Retinal pigment epithelial cell (primary cell): ENCODE data around the gene PGAP6.

Source experiments
- DNase-seq: peaks from one replicate; pipeline ENCODE4 v3.0.0-alpha.2; 2010; ENCODE audit warnings: low read depth
- H3K4me3 ChIP-seq: 2 replicates; pipeline ENCODE4 v1.5.1; 2011; ENCODE audit warnings: mild to moderate bottlenecking, low read length, control low read depth, moderate library complexity
- TF ChIP-seq, protein P1 (sequence below): conservative IDR thresholded peaks from 2 replicates; pipeline ENCODE4 v1.5.1; 2011; ENCODE audit warnings: low read depth, low read length, control low read depth, inconsistent platforms

Gene PGAP6

DNA sequence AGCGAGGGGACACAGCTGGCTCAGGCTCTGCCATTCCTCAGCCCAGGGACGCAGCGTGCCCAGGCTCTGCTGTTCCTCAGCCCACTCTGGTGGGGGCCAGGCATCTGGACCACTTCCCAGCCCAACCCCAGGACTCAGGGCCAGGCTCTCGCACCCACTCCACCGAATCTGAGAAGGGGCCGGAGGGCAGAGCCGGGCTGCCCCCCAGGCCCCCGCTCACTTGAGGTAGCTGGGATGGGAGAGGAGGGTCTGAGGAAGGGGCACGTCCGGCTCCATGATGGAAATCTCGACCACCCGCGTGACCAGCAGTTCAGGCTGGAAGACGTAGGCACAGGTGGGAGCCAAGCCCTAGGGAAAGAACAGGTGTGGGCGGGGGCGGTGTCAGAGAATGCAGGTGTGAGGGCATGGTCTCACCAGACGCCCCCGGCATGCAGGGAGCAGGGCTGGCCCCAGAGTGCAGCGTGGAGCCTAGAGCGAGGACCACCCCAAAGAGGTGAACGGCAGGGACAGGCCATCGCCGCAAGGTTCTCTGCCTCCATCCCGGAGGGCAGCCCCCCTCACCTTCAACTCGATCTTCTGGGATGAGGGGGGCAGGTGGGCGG lies 4.9 kb downstream of the PGAP6 start:
- DNase-seq, result no peak
- TF ChIP-seq, protein P1, sequence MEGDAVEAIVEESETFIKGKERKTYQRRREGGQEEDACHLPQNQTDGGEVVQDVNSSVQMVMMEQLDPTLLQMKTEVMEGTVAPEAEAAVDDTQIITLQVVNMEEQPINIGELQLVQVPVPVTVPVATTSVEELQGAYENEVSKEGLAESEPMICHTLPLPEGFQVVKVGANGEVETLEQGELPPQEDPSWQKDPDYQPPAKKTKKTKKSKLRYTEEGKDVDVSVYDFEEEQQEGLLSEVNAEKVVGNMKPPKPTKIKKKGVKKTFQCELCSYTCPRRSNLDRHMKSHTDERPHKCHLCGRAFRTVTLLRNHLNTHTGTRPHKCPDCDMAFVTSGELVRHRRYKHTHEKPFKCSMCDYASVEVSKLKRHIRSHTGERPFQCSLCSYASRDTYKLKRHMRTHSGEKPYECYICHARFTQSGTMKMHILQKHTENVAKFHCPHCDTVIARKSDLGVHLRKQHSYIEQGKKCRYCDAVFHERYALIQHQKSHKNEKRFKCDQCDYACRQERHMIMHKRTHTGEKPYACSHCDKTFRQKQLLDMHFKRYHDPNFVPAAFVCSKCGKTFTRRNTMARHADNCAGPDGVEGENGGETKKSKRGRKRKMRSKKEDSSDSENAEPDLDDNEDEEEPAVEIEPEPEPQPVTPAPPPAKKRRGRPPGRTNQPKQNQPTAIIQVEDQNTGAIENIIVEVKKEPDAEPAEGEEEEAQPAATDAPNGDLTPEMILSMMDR, result no peak
- H3K4me3 ChIP-seq, result no peak overlapping the region

GRCh38 chr16:375927-376816 lies 5.6 kb downstream of the PGAP6 start:
- no peak for DNase-seq
- no peak overlapping the region for H3K4me3 ChIP-seq
- TF ChIP-seq, protein P1, result no peak

GRCh38 chr16:375212-375611 lies 6.6 kb downstream of the PGAP6 start:
- H3K4me3 ChIP-seq, result no peak overlapping the region
- no peak for DNase-seq
- TF ChIP-seq, protein P1, result no peak

DNA sequence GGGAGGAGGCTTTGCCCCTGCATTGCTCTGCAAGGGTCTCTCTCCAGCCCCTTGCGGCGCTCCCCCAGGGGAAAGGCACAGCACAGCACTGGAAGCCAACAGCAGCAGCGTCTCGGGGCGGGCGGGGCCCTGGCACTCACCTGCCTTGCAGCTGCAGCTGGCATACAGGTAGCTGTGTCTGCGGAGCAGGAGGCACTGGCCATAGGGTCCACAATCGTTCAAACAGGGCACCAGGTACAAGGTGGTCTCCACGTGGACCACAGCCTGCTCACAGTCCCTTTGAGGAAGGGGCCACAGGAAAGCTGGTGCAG lies 7.2 kb downstream of the PGAP6 start:
- no peak overlapping the region for H3K4me3 ChIP-seq
- TF ChIP-seq, protein P1, result no peak
- DNase-seq, result no peak

DNA sequence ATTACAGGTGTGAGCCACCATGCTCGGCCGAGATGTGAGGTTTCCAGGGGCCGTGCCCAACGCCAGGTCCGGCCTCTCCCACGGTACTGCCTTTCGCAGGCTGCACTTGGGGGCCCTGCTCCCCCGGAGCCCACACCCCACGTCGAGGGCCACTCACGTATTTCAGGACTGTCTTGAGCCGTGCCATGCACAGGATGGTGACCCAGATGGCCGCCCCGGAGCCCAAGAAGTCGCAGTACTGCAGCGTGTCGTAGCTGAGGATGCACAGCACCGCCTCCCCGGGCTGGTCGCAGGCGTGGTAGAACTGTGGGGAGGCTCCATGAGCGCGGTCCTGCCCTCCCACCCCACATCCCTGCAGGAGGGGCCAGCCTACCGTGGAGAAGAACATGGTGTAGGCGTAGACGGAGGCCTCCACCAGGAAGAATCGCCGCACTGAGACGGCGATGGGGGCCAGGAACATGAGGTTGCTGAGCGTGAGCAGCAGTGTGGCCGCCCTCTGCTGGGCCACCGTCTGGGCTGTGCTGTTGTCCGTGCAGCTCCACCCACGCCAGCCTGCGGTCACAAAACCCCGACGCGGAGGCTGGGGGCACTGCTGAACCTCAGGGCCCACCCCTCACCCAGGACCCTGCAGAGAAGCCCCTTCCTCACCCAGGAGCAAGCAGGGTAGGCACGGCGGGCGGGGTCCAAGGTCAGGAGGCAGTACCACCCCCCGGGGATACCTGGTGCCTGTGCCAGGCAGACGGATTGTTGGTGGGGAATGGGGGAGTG lies 7.7 kb downstream of the PGAP6 start:
- H3K4me3 ChIP-seq, result no peak overlapping the region
- TF ChIP-seq, protein P1, result no peak
- DNase-seq, result no peak

GRCh38 chr16:373020-373598 lies 8.7 kb downstream of the PGAP6 start:
- TF ChIP-seq, protein P1, result no peak
- no peak overlapping the region for H3K4me3 ChIP-seq
- no peak for DNase-seq
